Posterior vena cava (tissue), 2 donors: Measurements from ENCODE around the gene LRRC56. TPM values are rescaled to one million over a fixed set of nuclear protein-coding genes. Genes with fewer than 3 reads are reported as not detected.

ENCODE experiments used
- DNase-seq: peaks from one replicate; pipeline ENCODE4 v3.0.0-alpha.2; 2020; ENCODE audit warnings: low spot score
- intact Hi-C, 2 donors: fragments of 100-400 bp; cut with DNase I; formaldehyde crosslinking; loops; one replicate each; pipeline versions ENCODE4 v1.14.1 to v1.14.2; 2022 to 2023
- long read RNA-seq, 2 donors: library from polyadenylated mRNA; unstranded; transcript quantifications; one replicate each; pipeline ENCODE4 v2.0.0, GENCODE V29; 2020 to 2021
- total RNA-seq, 2 donors: library from RNA; stranded (reverse); fragmentation: NEBNext Ultra II Directional; extraction: Animal tissue kit (Norgen Biotek cat#: 25700); gene quantifications; one replicate each; pipeline ENCODE4 v1.2.1, GENCODE V29; 2021
- donor health status: DM: yes; HTN: yes; CAD: no.
- donor health status: DM: yes; HTN: yes; CAD: no.

Gene LRRC56
- under 1 TPM; 0.43 to 0.56 TPM for total RNA-seq
- long read RNA-seq, donor 1 = 0 reads
- long read RNA-seq, donor 2 = 0 reads

- intact Hi-C loops = no loop called here
- peak; percentile 90 for DNase-seq
Measured at GRCh38 chr11:536841-537621, at the start of gene LRRC56. LRRC56 (plus strand) TSS chr11:537527; CDS start chr11:540685, 3,158 bp downstream.

DNA sequence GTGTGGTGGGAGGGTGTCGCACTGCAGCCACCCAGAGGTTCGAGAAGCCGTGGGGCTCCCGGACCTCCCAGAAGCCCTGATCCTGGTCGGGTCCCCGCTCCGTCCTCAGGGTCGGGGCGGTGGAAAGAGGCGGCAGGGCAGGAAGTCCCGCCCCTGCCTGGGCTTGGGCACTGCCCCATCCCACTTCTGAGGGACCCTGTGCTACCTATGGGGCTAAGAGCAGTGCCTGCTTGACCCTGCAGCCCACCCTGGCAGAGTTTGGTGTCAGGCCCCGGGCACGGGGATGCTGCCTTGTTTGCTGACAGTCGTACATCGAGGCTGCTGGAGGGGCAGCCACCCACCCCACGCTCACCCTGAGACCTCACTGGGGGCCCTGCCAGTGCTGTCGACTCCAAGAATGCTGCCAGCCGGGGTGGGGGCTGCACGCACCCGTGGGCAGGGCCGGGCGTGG lies 49.7 kb upstream of the LRRC56 start:
- intact Hi-C loops = no loop called here
- DNase-seq = no peak

- no peak for DNase-seq
- intact Hi-C loops = no loop called here
Measured at GRCh38 chr11:488062-488461, 49.3 kb upstream of the LRRC56 start.

DNA sequence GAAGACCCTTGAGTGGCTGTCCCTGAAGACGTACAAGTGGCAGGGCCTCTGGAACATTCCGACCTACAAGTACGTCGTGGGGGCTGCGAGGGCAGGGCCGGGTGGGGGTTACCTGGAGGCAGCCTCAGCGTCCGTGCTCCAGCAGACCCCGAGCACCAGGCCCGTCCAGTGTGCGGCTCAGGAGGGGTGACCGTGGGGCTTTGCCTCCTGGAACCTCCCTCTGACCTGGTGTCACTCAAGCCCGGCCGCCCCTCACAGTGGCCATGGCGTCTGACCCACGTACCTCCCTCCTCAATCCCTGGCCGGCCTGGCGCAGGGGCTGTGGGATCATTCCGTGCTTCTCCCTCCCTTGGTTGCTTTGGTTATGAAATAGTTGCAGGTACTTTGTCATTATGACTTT lies 48.7 kb upstream of the LRRC56 start:
- intact Hi-C loops = no loop called here
- no peak for DNase-seq

- DNase-seq = no peak
- intact Hi-C loops = no loop called here
Measured at GRCh38 chr11:488992-489391, 48.3 kb upstream of the LRRC56 start.

DNA sequence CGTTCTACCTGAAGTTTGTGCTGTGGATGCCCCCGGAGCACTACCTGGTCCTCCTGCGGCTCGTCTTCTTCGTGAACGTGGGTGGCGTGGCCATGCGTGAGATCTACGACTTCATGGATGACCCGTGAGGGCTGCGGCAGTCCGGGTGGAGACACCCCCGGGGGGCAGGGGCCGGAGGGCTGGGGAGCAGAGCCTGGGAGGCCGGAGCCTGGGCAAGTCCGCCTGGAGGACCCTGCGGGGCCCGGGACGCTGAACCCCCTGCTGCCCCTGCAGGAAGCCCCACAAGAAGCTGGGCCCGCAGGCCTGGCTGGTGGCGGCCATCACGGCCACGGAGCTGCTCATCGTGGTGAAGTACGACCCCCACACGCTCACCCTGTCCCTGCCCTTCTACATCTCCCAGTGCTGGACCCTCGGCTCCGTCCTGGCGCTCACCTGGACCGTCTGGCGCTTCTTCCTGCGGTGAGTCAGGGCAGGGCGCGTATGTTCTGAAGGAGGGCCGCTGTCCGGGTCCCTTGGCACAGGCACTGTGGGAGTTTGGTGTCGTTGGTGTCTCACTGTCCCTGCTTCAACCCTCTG lies 47.6 kb upstream of the LRRC56 start:
- intact Hi-C loops = no loop called here
- DNase-seq = no peak

DNA sequence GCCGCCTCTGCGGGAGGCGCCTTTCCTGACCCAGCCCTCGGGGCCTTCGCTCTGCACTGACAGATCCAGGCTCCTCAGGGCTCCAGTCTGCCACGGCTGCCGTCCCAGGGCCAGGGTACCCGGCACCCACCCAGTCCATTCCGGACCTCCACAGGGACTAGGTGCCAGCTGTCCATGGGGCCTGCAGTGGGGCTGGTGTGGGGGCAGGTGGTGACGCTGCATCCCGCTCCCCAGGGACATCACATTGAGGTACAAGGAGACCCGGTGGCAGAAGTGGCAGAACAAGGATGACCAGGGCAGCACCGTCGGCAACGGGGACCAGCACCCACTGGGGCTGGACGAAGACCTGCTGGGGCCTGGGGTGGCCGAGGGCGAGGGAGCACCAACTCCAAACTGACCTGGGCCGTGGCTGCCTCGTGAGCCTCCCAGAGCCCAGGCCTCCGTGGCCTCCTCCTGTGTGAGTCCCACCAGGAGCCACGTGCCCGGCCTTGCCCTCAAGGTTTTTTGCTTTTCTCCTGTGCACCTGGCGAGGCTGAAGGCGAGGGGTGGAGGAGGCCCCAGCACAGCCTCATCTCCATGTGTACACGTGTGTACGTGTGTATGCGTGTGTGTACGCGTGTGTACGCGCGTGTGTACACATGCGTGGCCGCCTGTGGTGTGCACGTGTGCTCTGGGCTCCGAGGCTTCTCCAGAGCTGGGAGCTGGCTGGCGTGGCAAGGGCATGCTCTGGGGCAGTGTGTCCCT lies 47.0 kb upstream of the LRRC56 start:
- DNase-seq = no peak
- intact Hi-C loops = no loop called here

DNA sequence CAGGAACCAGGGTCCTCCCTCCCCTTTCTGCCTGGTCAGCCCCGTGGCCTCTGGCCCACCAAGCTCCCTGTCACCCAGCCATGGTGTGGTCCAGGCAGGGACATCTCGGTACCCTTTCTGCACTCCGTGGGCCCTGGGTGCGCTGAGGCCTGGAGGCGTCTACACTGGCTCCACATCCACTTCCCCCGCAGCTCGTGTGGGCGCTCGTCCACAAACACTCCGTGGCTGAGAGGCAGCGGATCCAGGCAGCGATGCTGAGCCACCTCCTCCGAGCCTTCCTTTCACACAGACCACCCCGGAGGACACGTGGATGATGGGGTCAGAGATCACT lies 46.4 kb upstream of the LRRC56 start:
- DNase-seq = no peak
- intact Hi-C loops = no loop called here

DNA sequence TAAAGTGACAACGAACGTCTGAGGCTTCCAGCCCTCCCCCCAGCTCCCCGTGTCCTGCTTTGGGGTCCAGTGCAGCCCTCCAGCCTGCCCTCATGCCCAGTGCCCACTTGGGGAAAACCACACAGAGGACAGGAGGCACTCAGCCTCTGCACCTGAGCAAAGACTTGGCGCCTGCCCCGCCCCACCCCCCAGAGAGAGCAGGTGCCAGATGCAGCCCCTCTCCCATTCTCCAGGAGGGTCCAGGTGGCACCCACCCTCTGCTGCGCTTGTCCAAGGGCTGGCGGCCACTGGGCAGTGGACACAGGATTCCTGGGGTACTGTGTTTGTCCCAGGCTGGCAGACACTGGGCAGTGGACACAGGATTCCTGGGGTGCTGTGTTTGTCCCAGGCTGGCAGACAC lies 46.0 kb upstream of the LRRC56 start:
- intact Hi-C loops = no loop called here
- DNase-seq = no peak

DNA sequence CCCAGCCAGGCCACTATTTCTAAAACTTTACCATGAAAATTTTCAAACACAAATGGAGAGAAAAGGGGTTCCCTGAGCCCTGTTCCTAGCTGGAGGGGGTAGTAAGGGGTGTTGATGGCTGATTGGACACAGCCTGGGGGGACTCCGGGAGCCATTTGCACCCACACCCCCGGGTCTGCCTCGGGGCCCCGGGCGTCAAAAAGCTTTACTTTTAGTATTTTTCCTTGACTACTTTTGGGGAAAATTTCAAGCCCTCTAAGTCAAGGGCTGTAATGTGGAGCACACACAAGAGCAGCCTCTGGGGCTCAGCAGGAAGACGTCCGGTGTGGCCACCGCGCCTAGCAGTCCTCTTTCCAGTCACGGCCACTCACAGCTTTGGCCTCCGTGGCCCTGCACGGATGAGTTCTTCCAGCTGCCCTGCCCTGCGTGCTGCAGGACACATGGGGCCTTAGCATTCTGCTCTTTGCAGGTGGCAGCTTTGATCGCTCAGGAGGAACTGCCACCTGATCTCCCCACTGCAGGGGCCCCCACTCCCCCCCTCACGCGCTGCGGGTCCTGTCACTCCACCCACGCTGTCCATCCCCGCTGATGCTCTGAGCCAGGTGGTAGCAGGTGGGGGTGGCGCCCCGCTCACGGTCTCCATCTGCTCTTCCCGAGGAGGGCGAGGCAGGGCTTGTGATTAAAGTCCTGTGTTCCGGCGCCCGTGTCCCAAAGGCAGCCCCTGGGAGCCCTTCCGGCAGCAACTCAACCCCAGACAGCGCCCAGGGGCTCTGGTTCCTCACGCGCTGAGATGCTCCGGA lies 44.7 kb upstream of the LRRC56 start:
- no peak for DNase-seq
- intact Hi-C loops = no loop called here

DNA sequence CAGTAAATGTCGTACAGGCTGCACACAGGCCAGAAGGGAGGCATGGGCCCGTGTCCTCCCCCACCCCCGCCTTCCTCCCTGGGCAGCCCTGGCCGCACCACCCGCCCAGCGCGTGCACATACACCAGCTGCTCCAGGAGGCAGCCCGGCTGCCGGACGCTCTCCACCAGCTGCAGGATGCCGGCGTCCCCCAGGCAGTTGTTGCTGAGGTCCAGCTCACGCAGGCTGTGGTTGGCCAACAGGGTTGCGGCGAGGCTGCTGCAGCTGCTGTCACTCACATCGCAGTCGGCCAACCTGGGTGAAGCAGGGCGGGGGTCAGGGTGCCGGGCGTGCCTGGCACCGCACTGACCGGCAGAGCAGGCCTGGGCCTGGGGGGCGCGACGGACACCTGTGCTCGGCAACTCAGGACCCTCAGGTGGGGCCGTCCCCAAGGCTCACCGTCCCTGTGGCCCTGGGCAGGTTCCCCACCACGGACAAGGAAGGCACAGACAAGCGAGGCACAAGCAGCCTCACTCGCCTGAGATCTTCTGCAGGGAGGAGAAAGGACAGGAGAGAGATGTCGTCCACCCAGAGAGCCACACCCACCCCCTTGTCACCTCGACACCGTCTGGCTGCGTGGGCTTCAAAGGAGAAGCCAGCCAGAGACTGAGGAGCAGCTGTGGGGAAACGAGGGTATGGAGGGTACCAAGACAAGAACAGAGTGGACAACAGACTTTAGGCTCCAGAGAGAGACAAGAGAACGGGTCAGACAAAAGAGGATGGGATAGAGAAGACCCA lies 42.4 kb upstream of the LRRC56 start:
- intact Hi-C loops = no loop called here
- no peak for DNase-seq

GRCh38 chr11:495537-495931 lies 41.8 kb upstream of the LRRC56 start:
- no peak for DNase-seq
- intact Hi-C loops = no loop called here

- DNase-seq = no peak
- intact Hi-C loops = no loop called here
Measured at GRCh38 chr11:496834-497564, 40.3 kb upstream of the LRRC56 start.

DNA sequence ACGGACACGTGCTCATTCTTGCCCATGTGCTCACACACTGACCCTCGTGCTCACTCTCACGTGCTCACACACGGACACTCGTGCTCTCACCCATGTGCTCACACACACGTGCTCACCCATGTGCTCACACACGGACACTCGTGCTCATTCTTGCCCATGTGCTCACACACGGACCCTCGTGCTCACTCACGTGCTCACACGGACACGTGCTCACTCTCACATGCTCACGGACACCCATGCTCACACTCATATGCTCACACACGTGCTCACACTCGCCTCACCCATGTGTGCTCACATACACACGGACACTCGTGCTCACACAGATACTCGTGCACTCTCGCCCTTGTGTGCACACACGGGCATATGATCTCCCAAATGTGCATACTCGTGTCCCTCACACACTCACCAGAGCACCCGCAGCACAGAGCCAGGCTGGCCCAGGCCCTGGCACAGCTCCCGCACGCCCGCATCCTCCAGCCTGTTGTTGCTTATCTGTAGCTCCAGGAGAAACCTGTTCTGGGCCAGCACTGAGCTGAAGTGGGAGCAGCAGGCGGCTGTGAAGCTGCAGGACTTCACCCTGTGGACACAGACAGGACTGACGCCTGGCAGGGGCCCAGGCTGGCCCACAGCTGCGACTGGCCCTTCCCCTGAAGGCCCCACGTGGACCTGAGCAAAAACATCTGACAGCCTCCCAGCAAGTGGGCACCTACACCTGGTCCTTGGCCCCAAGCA lies 39.6 kb upstream of the LRRC56 start:
- intact Hi-C loops = no loop called here
- peak; percentile 76 for DNase-seq

- intact Hi-C loops = no loop called here
- peak; percentile 80 for DNase-seq
Measured at GRCh38 chr11:498297-499181, 38.8 kb upstream of the LRRC56 start.

GRCh38 chr11:499201-500076 lies 37.9 kb upstream of the LRRC56 start:
- DNase-seq = peak; percentile 55
- intact Hi-C loops = loop anchor here in 1 of 2 donors (5.0 kb wide), 1 partner anchor 202 kb away; the partner anchor contains the start of gene IFITM5
